Natural killer cell (primary cell): ENCODE data around the gene SLC6A12. TPM values are rescaled to one million over a fixed set of nuclear protein-coding genes. Genes with fewer than 3 reads are reported as not detected.

ENCODE experiments used
- ATAC-seq, 3 donors: fragments of 150-1000 bp in 2 of 3; fragments of 200-7000 bp in 1 of 3; cut with Tn5 transposase; 1 replicate in 1 of 3; 2 replicates in 2 of 3; pipeline ENCODE4 v1.10.0; 2021; ENCODE audit warnings: mild to moderate bottlenecking in 2 of 3, moderate library complexity in 2 of 3
- DNase-seq, 2 donors: peaks; one replicate each; pipeline versions ENCODE4 v3.0.0 to v3.0.0-alpha.2; 2013 to 2021; ENCODE audit warnings: mixed read lengths in 1 of 2
- H3K27ac ChIP-seq: one replicate; pipeline ENCODE4 v1.5.1; 2013; ENCODE audit warnings: mild to moderate bottlenecking, low read length
- H3K27me3 ChIP-seq: one replicate; pipeline ENCODE4 v1.6.1; 2013; ENCODE audit warnings: low read length; ENCODE audit not compliant: control insufficient read depth, insufficient read depth
- H3K36me3 ChIP-seq: one replicate; pipeline ENCODE4 v1.6.1; 2013; ENCODE audit warnings: low read length; ENCODE audit not compliant: control insufficient read depth, insufficient read depth
- H3K4me1 ChIP-seq: one replicate; pipeline ENCODE4 v1.6.1; 2013; ENCODE audit warnings: low read length; ENCODE audit not compliant: control insufficient read depth, insufficient read depth
- H3K4me3 ChIP-seq: one replicate; pipeline ENCODE4 v1.5.1; 2013; ENCODE audit warnings: low read length
- H3K9me3 ChIP-seq: one replicate; pipeline ENCODE4 v1.6.1; 2013; ENCODE audit warnings: low read length; ENCODE audit not compliant: control insufficient read depth, insufficient read depth
- H3K27ac Mint-ChIP-seq, 2 donors: one replicate each; pipeline ENCODE4 v1.8.0; 2022; ENCODE audit warnings: mild to moderate bottlenecking in 2 of 2, mixed read lengths in 2 of 2, moderate library complexity in 1 of 2
- H3K27me3 Mint-ChIP-seq, 2 donors: one replicate each; pipeline ENCODE4 v1.8.0; 2022; ENCODE audit warnings: low read depth in 2 of 2, mixed read lengths in 2 of 2
- H3K36me3 Mint-ChIP-seq: one replicate; pipeline ENCODE4 v1.8.0; 2022; ENCODE audit warnings: mixed read lengths
- H3K4me1 Mint-ChIP-seq, 2 donors: one replicate each; pipeline ENCODE4 v1.8.0; 2022; ENCODE audit warnings: mixed read lengths in 2 of 2
- H3K4me3 Mint-ChIP-seq: one replicate; pipeline ENCODE4 v1.8.0; 2022; ENCODE audit warnings: mild to moderate bottlenecking, moderate library complexity, mixed read lengths
- H3K9me3 Mint-ChIP-seq, 2 donors: one replicate each; pipeline ENCODE4 v1.8.0; 2022; ENCODE audit warnings: mixed read lengths in 2 of 2
- CTCF ChIP-seq: fragments of 200-600 bp; IDR thresholded peaks from one replicate; pipeline ENCODE4 v1.8.0; 2022; ENCODE audit warnings: antibody characterized with exemption
- WGBS: methylation state at CpG from one replicate; pipeline ENCODE4 v1.1.7; 2013; ENCODE audit warnings: missing lambda C conversion rate; ENCODE audit not compliant: insufficient coverage; 5-methylcytosine and 5-hydroxymethylcytosine counted together
- intact Hi-C: fragments of 100-400 bp; cut with micrococcal nuclease; formaldehyde crosslinking; loops from one replicate; pipeline ENCODE4 v1.14.2; 2022
- total RNA-seq, 4 donors: library from RNA; stranded (reverse); fragments of 120-200 nt in 1 of 4; gene quantifications; one replicate each; pipeline versions ENCODE4 v1.2.3 to v1.2.4, GENCODE V29; 2013 to 2022

SLC6A12 gene
- total RNA-seq, 3 donors from 2014 or later (not counting 1 experiment from before 2014, with no cell fraction given): 0.54 to 0.70 TPM; not detected in 1

- WGBS: 88% methylated on average over 10 of the region's 10 CpGs
- intact Hi-C loops: no loop called here
- Mint-ChIP-seq H3K27me3 (peaks cover 20 to 27% of the 10 kb centered on the region in 2 donors), H3K36me3 (no peaks in the 10 kb centered on the region), H3K27ac (no peak overlapping the region), H3K9me3 (no peaks in the 10 kb centered on the region), H3K4me3 (no peak overlapping the region), H3K4me1 (peaks cover 16 to 31% of the 10 kb centered on the region in 2 donors)
- DNase-seq: no peak
- H3K4me1 ChIP-seq: peaks cover 29% of the 10 kb centered on the region
- H3K4me3 ChIP-seq: no peak overlapping the region
- H3K36me3 ChIP-seq: no peaks in the 10 kb centered on the region
- no peak for ATAC-seq
- no peaks in the 10 kb centered on the region for H3K9me3 ChIP-seq
- TF ChIP-seq CTCF: no peak
- H3K27me3 ChIP-seq: no peaks in the 10 kb centered on the region
- H3K27ac ChIP-seq: no peak overlapping the region
These were observed 31.5 kb downstream of the SLC6A12 start for GRCh38 chr12:182381-182892.

DNA sequence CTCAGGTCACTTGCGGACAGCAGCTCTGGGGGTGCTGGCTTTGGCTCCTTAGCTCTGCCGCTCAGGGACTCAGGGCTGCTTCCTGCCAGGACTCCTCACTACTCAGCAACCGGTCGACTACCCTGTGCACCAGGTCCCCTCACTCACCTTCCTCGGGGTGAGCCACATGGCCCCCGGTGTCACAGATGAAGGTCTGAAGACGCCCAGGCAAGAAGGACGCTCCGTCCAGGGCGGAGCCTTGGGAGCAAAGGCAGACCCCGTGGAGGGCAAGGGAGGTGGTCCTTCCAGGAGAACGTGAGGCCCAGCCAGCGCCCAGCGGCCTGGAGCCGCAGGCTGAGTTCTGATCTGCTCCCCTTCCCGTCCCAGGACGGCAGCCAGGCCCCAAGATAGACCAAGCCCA is 32.0 kb downstream of the SLC6A12 start:
- H3K4me1 ChIP-seq: peaks cover 26% of the 10 kb centered on the region
- intact Hi-C loops: no loop called here
- no peak overlapping the region for H3K27ac ChIP-seq
- Mint-ChIP-seq H3K9me3 (no peaks in the 10 kb centered on the region), H3K4me1 (peaks cover 16 to 28% of the 10 kb centered on the region in 2 donors), H3K4me3 (no peak overlapping the region), H3K36me3 (no peaks in the 10 kb centered on the region), H3K27ac (no peak overlapping the region), H3K27me3 (peaks cover 20 to 27% of the 10 kb centered on the region in 2 donors)
- no peak for TF ChIP-seq CTCF
- H3K36me3 ChIP-seq: no peaks in the 10 kb centered on the region
- DNase-seq: no peak
- WGBS: 92% methylated on average over 17 of the region's 17 CpGs
- no peaks in the 10 kb centered on the region for H3K9me3 ChIP-seq
- no peak overlapping the region for H3K4me3 ChIP-seq
- no peaks in the 10 kb centered on the region for H3K27me3 ChIP-seq
- ATAC-seq: no peak

- H3K36me3 Mint-ChIP-seq: no peaks in the 10 kb centered on the region
- WGBS: 6% methylated on average over 8 of the region's 8 CpGs
- H3K27me3 Mint-ChIP-seq: peaks cover 15 to 19% of the 10 kb centered on the region in 2 donors
- H3K27ac Mint-ChIP-seq: peak overlapping the region; percentile 65 to 84
- no peak overlapping the region for H3K27ac ChIP-seq
- no peaks in the 10 kb centered on the region for H3K36me3 ChIP-seq
- H3K4me3 ChIP-seq: no peak overlapping the region
- peak; percentile 65 to 90 (median 78) for ATAC-seq
- intact Hi-C loops: no loop called here
- H3K9me3 Mint-ChIP-seq: no peaks in the 10 kb centered on the region
- peaks cover 11 to 34% of the 10 kb centered on the region in 2 donors for H3K4me1 Mint-ChIP-seq
- no peaks in the 10 kb centered on the region for H3K9me3 ChIP-seq
- no peaks in the 10 kb centered on the region for H3K27me3 ChIP-seq
- peak overlapping the region; percentile 65 for H3K4me3 Mint-ChIP-seq
- TF ChIP-seq CTCF: no peak
- H3K4me1 ChIP-seq: peaks cover 25% of the 10 kb centered on the region
- DNase-seq: peak; percentile 11 to 27
These were observed 33.5 kb downstream of the SLC6A12 start for GRCh38 chr12:180445-180844.

DNA sequence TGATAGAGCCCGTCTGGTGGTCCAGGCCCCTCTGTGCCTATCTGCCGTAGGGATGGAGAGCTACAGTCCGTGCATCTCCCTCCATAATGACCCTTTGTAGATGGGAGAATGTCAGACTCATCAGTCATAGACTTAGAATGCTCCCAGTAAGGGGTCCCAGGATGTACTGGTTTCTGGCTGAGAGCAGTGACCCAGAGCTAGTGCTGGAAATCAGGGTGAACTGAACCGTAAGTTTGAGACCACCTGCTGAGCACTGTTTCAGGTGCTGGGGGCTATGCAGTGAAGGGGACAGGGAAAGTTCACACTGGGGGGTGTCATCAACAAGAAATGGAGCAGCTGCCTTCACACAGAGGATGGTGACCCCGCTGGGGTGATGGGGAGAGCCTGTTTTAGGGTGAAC is 34.1 kb downstream of the SLC6A12 start:
- 88% methylated on average over 5 of the region's 5 CpGs for WGBS
- Histone ChIP-seq H3K27ac (no peak overlapping the region), H3K4me3 (no peak overlapping the region), H3K9me3 (no peaks in the 10 kb centered on the region), H3K27me3 (no peaks in the 10 kb centered on the region), H3K36me3 (no peaks in the 10 kb centered on the region), H3K4me1 (peaks cover 25% of the 10 kb centered on the region)
- Mint-ChIP-seq H3K27me3 (peaks cover 14% of the 10 kb centered on the region in 2 donors), H3K4me1 (peaks cover 11 to 34% of the 10 kb centered on the region in 2 donors), H3K4me3 (peak overlapping the region; percentile 65), H3K9me3 (no peaks in the 10 kb centered on the region), H3K36me3 (no peaks in the 10 kb centered on the region), H3K27ac (peak overlapping the region; percentile 65 to 84)
- no peak for TF ChIP-seq CTCF
- no peak for DNase-seq
- intact Hi-C loops: no loop called here
- no peak for ATAC-seq
